HEK293 (cell line): ENCODE measurements around the gene SP2.
A peak's percentile ranks its signal among the peaks of the same experiment; 100 is the strongest.

Source experiments
- CTCF ChIP-seq: fragments of 450-650 bp; formaldehyde crosslinking; IDR thresholded peaks from 2 replicates; pipeline ENCODE4 v1.5.1; 2016; ENCODE audit warnings: missing biosample characterization, missing genetic modification characterization
- HOXC10 ChIP-seq: sonication (generic); formaldehyde crosslinking; IDR thresholded peaks from 2 replicates; pipeline ENCODE4 v1.8.1; 2023; ENCODE audit warnings: mild to moderate bottlenecking, missing genetic modification reagents
- KLF16 ChIP-seq: fragments of 450-650 bp; formaldehyde crosslinking; IDR thresholded peaks from 2 replicates; pipeline ENCODE4 v1.5.1; 2017; ENCODE audit warnings: missing biosample characterization, missing genetic modification characterization
- PRDM10 ChIP-seq: fragments of 450-650 bp; formaldehyde crosslinking; IDR thresholded peaks from 2 replicates; pipeline ENCODE4 v1.5.1; 2016; ENCODE audit warnings: missing biosample characterization, missing genetic modification characterization
- SP3 ChIP-seq: fragments of 450-650 bp; formaldehyde crosslinking; IDR thresholded peaks from 2 replicates; pipeline ENCODE4 v1.5.1; 2016; ENCODE audit warnings: missing biosample characterization, missing genetic modification characterization
- TCF7L2 ChIP-seq: IDR thresholded peaks from 2 replicates; pipeline ENCODE4 v1.6.1; 2011; ENCODE audit warnings: low read depth, mild to moderate bottlenecking, inconsistent platforms, low read length, moderate library complexity, borderline replicate concordance
- ZBTB11 ChIP-seq: fragments of 450-650 bp; formaldehyde crosslinking; conservative IDR thresholded peaks from 2 replicates; pipeline ENCODE4 v1.5.1; 2016; ENCODE audit warnings: low read depth, missing biosample characterization, missing genetic modification characterization
- ZFP69B ChIP-seq: fragments of 450-650 bp; formaldehyde crosslinking; IDR thresholded peaks from 2 replicates; pipeline ENCODE4 v1.5.1; 2016; ENCODE audit warnings: missing biosample characterization, missing genetic modification characterization
- ZNF174 ChIP-seq: fragments of 450-650 bp; formaldehyde crosslinking; IDR thresholded peaks from 2 replicates; pipeline ENCODE4 v1.5.0; 2017; ENCODE audit warnings: missing biosample characterization, mild to moderate bottlenecking, missing genetic modification characterization
- ZNF184 ChIP-seq: fragments of 450-650 bp; IDR thresholded peaks from 2 replicates; pipeline ENCODE4 v1.5.1; 2018; ENCODE audit warnings: missing biosample characterization, mild to moderate bottlenecking, missing genetic modification characterization
- ZNF2 ChIP-seq: fragments of 450-650 bp; formaldehyde crosslinking; IDR thresholded peaks from 2 replicates; pipeline ENCODE4 v1.5.1; 2016; ENCODE audit warnings: missing biosample characterization, missing genetic modification characterization
- ZNF23 ChIP-seq: fragments of 450-650 bp; formaldehyde crosslinking; IDR thresholded peaks from 2 replicates; pipeline ENCODE4 v1.5.1; 2016; ENCODE audit warnings: missing biosample characterization, missing genetic modification characterization, borderline replicate concordance
- ZNF350 ChIP-seq: fragments of 450-650 bp; formaldehyde crosslinking; IDR thresholded peaks from 2 replicates; pipeline ENCODE4 v1.5.0; 2017; ENCODE audit warnings: missing biosample characterization, mild to moderate bottlenecking, missing genetic modification characterization
- ZNF521 ChIP-seq: fragments of 450-650 bp; formaldehyde crosslinking; IDR thresholded peaks from 2 replicates; pipeline ENCODE4 v1.5.1; 2017; ENCODE audit warnings: missing biosample characterization, mild to moderate bottlenecking, missing genetic modification characterization
- ZNF571 ChIP-seq: fragments of 450-650 bp; formaldehyde crosslinking; IDR thresholded peaks from 2 replicates; pipeline ENCODE4 v1.5.0; 2017; ENCODE audit warnings: missing biosample characterization, missing genetic modification characterization
- ZNF624 ChIP-seq: fragments of 450-650 bp; formaldehyde crosslinking; IDR thresholded peaks from 2 replicates; pipeline ENCODE4 v1.5.1; 2017; ENCODE audit warnings: missing biosample characterization, missing genetic modification characterization
- ZNF629 ChIP-seq: fragments of 450-650 bp; formaldehyde crosslinking; IDR thresholded peaks from 2 replicates; pipeline ENCODE4 v1.5.1; 2017; ENCODE audit warnings: missing biosample characterization, missing genetic modification characterization
- ZNF654 ChIP-seq: fragments of 450-650 bp; formaldehyde crosslinking; IDR thresholded peaks from 2 replicates; pipeline ENCODE4 v1.5.1; 2016; ENCODE audit warnings: low read depth, missing biosample characterization, missing genetic modification characterization
- ZNF670 ChIP-seq: fragments of 450-650 bp; formaldehyde crosslinking; IDR thresholded peaks from 2 replicates; pipeline ENCODE4 v1.5.1; 2016; ENCODE audit warnings: missing biosample characterization, missing genetic modification characterization, low read depth
- ZNF768 ChIP-seq: fragments of 450-650 bp; formaldehyde crosslinking; IDR thresholded peaks from 2 replicates; pipeline ENCODE4 v1.5.1; 2018; ENCODE audit warnings: missing biosample characterization, mild to moderate bottlenecking, missing genetic modification characterization
- ZNF776 ChIP-seq: fragments of 450-650 bp; formaldehyde crosslinking; IDR thresholded peaks from 2 replicates; pipeline ENCODE4 v1.5.0; 2017; ENCODE audit warnings: missing biosample characterization, missing genetic modification characterization, borderline replicate concordance
- TF ChIP-seq, protein P1 (sequence below): fragments of 450-650 bp; formaldehyde crosslinking; IDR thresholded peaks from 2 replicates; pipeline ENCODE4 v1.5.1; 2017; ENCODE audit warnings: missing biosample characterization, missing genetic modification characterization
- TF ChIP-seq, protein P2 (sequence below): fragments of 450-650 bp; formaldehyde crosslinking; IDR thresholded peaks from 2 replicates; pipeline ENCODE4 v1.5.1; 2016; ENCODE audit warnings: missing biosample characterization, missing genetic modification characterization, borderline replicate concordance
- TF ChIP-seq, protein P3 (sequence below): sonication (generic); formaldehyde crosslinking; IDR thresholded peaks from 2 replicates; pipeline ENCODE4 v1.8.1; 2022; ENCODE audit warnings: mild to moderate bottlenecking, moderate library complexity, missing genetic modification reagents

SP2 gene

GRCh38 chr17:47970725-47971499, 74.9 kb downstream of the SP2 start, which contains the start of gene CDK5RAP3 (continued):
- no peak for TF ChIP-seq ZNF350 (tag by site-specific recombination)
- TF ChIP-seq ZNF2 (tag by site-specific recombination) = peak; percentile 89
- no peak; the same call in 1 of the 2 replicates for TF ChIP-seq ZNF768 (tag by site-specific recombination)
- peak; percentile 9; the same call in 1 of the 2 replicates for TF ChIP-seq ZNF184
- TF ChIP-seq CTCF = peak; percentile 99
- peak; percentile 95 for TF ChIP-seq ZFP69B (tag by site-specific recombination)
- peak; percentile 87 for TF ChIP-seq ZBTB11 (tag by site-specific recombination)
- no peak for TF ChIP-seq ZNF174 (tag by site-specific recombination)
- TF ChIP-seq ZNF624 (tag by site-specific recombination) = no peak
- TF ChIP-seq HOXC10 = no peak
- TF ChIP-seq, protein P1, sequence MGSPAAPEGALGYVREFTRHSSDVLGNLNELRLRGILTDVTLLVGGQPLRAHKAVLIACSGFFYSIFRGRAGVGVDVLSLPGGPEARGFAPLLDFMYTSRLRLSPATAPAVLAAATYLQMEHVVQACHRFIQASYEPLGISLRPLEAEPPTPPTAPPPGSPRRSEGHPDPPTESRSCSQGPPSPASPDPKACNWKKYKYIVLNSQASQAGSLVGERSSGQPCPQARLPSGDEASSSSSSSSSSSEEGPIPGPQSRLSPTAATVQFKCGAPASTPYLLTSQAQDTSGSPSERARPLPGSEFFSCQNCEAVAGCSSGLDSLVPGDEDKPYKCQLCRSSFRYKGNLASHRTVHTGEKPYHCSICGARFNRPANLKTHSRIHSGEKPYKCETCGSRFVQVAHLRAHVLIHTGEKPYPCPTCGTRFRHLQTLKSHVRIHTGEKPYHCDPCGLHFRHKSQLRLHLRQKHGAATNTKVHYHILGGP (tag by site-specific recombination) = no peak
- peak; percentile 90 for TF ChIP-seq PRDM10 (tag by site-specific recombination)
- peak; percentile 98 for TF ChIP-seq SP3 (tag by site-specific recombination)
- TF ChIP-seq, protein P2, sequence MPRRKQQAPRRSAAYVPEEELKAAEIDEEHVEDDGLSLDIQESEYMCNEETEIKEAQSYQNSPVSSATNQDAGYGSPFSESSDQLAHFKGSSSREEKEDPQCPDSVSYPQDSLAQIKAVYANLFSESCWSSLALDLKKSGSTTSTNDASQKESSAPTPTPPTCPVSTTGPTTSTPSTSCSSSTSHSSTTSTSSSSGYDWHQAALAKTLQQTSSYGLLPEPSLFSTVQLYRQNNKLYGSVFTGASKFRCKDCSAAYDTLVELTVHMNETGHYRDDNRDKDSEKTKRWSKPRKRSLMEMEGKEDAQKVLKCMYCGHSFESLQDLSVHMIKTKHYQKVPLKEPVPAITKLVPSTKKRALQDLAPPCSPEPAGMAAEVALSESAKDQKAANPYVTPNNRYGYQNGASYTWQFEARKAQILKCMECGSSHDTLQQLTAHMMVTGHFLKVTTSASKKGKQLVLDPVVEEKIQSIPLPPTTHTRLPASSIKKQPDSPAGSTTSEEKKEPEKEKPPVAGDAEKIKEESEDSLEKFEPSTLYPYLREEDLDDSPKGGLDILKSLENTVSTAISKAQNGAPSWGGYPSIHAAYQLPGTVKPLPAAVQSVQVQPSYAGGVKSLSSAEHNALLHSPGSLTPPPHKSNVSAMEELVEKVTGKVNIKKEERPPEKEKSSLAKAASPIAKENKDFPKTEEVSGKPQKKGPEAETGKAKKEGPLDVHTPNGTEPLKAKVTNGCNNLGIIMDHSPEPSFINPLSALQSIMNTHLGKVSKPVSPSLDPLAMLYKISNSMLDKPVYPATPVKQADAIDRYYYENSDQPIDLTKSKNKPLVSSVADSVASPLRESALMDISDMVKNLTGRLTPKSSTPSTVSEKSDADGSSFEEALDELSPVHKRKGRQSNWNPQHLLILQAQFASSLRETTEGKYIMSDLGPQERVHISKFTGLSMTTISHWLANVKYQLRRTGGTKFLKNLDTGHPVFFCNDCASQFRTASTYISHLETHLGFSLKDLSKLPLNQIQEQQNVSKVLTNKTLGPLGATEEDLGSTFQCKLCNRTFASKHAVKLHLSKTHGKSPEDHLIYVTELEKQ (tag by site-specific recombination) = no peak
- TF ChIP-seq ZNF776 (tag by site-specific recombination) = no peak
- TF ChIP-seq ZNF23 = no peak
- peak; percentile 63 for TF ChIP-seq ZNF629
- no peak for TF ChIP-seq ZNF571 (tag by site-specific recombination)
- TF ChIP-seq, protein P3, sequence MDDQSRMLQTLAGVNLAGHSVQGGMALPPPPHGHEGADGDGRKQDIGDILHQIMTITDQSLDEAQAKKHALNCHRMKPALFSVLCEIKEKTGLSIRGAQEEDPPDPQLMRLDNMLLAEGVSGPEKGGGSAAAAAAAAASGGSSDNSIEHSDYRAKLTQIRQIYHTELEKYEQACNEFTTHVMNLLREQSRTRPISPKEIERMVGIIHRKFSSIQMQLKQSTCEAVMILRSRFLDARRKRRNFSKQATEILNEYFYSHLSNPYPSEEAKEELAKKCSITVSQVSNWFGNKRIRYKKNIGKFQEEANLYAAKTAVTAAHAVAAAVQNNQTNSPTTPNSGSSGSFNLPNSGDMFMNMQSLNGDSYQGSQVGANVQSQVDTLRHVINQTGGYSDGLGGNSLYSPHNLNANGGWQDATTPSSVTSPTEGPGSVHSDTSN = peak; percentile 64; the same call in 1 of the 2 replicates
- no peak for TF ChIP-seq ZNF521 (tag by site-specific recombination)
- no peak for TF ChIP-seq ZNF670 (tag by site-specific recombination)
- no peak for TF ChIP-seq ZNF654 (tag by site-specific recombination)
- TF ChIP-seq TCF7L2 = no peak
- TF ChIP-seq KLF16 = peak; percentile 99
